Neural cell (in vitro differentiated cells): ENCODE data around the gene KCNK18. TPM values are rescaled to one million over a fixed set of nuclear protein-coding genes. Genes with fewer than 3 reads are reported as not detected.

Experiments
- H2AFZ ChIP-seq: fragments of 200-600, 300-800 bp; sonication (generic), shearing (Covaris generic); 2 replicates; pipeline ENCODE4 v1.6.0; 2014; ENCODE audit warnings: low read depth, mild to moderate bottlenecking, antibody characterized with exemption, low read length, moderate library complexity
- H3F3A ChIP-seq: fragments of 200-600 bp; shearing (Covaris generic); 2 replicates; pipeline ENCODE4 v1.6.1; 2016; ENCODE audit warnings: mild to moderate bottlenecking, moderate library complexity, mixed read lengths, antibody characterized with exemption, low read length; ENCODE audit not compliant: insufficient read depth, poor library complexity, severe bottlenecking
- H3K27ac ChIP-seq: fragments of 200-600, 300-800 bp; sonication (generic), shearing (Covaris generic); 2 replicates; pipeline ENCODE4 v1.5.1; 2014; ENCODE audit warnings: mild to moderate bottlenecking, low read length, moderate library complexity
- H3K27me3 ChIP-seq: fragments of 300-800, 200-600 bp; sonication (generic), shearing (Covaris generic); 2 replicates; pipeline ENCODE4 v1.6.0; 2014; ENCODE audit warnings: mild to moderate bottlenecking, low read depth, low read length, moderate library complexity; ENCODE audit not compliant: insufficient read depth
- H3K36me3 ChIP-seq: fragments of 300-800, 200-600 bp; sonication (generic), shearing (Covaris generic); 2 replicates; pipeline ENCODE4 v1.5.1; 2014; ENCODE audit warnings: mild to moderate bottlenecking, antibody characterized with exemption, low read length, moderate library complexity; ENCODE audit not compliant: insufficient read depth
- H3K4me2 ChIP-seq: fragments of 300-800, 200-600 bp; sonication (generic), shearing (Covaris generic); 2 replicates; pipeline ENCODE4 v1.6.0; 2014; ENCODE audit warnings: mild to moderate bottlenecking, low read length
- H3K4me3 ChIP-seq: fragments of 300-800, 200-600 bp; sonication (generic), shearing (Covaris generic); 2 replicates; pipeline ENCODE4 v1.5.1; 2014; ENCODE audit warnings: mild to moderate bottlenecking, low read length, moderate library complexity
- H3K79me2 ChIP-seq: fragments of 200-600 bp; shearing (Covaris generic); replicated peaks from 2 replicates; pipeline ENCODE4 v1.6.0; 2014; ENCODE audit warnings: mild to moderate bottlenecking, low read length, moderate library complexity; ENCODE audit not compliant: insufficient read depth
- H3K9ac ChIP-seq: fragments of 300-800, 200-600 bp; sonication (generic), shearing (Covaris generic); 2 replicates; pipeline ENCODE4 v1.6.1; 2016; ENCODE audit warnings: mild to moderate bottlenecking, low read length, mixed read lengths
- H3K9me2 ChIP-seq: fragments of 200-600 bp; shearing (Covaris generic); 2 replicates; pipeline ENCODE4 v1.6.1; 2016; ENCODE audit warnings: mild to moderate bottlenecking, low read length, mixed read lengths; ENCODE audit not compliant: insufficient read depth
- H3K9me3 ChIP-seq: fragments of 200-600, 300-800 bp; sonication (generic), shearing (Covaris generic); 2 replicates; pipeline ENCODE4 v1.6.1; 2016; ENCODE audit warnings: mild to moderate bottlenecking, mixed run types, low read length, moderate library complexity, mixed read lengths
- H4K20me1 ChIP-seq: fragments of 200-600 bp; shearing (Covaris generic); 2 replicates; pipeline ENCODE4 v1.6.1; 2016; ENCODE audit warnings: mild to moderate bottlenecking, mixed run types; ENCODE audit not compliant: insufficient read depth
- CTCF ChIP-seq: fragments of 450-650 bp; IDR thresholded peaks from 2 replicates; pipeline ENCODE4 v1.5.1; 2014; ENCODE audit warnings: antibody characterized with exemption, mild to moderate bottlenecking, moderate library complexity; ENCODE audit not compliant: poor library complexity, severe bottlenecking
- EP300 ChIP-seq: fragments of 450-650 bp; conservative IDR thresholded peaks from 2 replicates; pipeline ENCODE4 v1.6.1; 2014; ENCODE audit warnings: antibody characterized with exemption, mild to moderate bottlenecking, moderate library complexity; ENCODE audit not compliant: poor library complexity, severe bottlenecking
- EZH2 ChIP-seq: fragments of 200-600, 300-800 bp; shearing (Covaris generic), sonication (generic); IDR thresholded peaks from 2 replicates; pipeline ENCODE4 v1.6.1; 2014; ENCODE audit warnings: antibody characterized with exemption, low read length, borderline replicate concordance, mild to moderate bottlenecking; ENCODE audit not compliant: insufficient read depth, poor library complexity, severe bottlenecking
- MXI1 ChIP-seq: fragments of 450-650 bp; conservative IDR thresholded peaks from 2 replicates; pipeline ENCODE4 v1.6.1; 2014; ENCODE audit warnings: antibody characterized with exemption, mild to moderate bottlenecking; ENCODE audit not compliant: poor library complexity, severe bottlenecking
- POLR2AphosphoS5 ChIP-seq: IDR thresholded peaks from 2 replicates; pipeline ENCODE4 v1.6.1; 2012
- RAD21 ChIP-seq: fragments of 450-650 bp; conservative IDR thresholded peaks from 2 replicates; pipeline ENCODE4 v1.6.1; 2014; ENCODE audit warnings: antibody characterized with exemption, mild to moderate bottlenecking, moderate library complexity
- REST ChIP-seq: IDR thresholded peaks from 2 replicates; pipeline ENCODE4 v1.6.1; 2012; ENCODE audit warnings: borderline replicate concordance
- SMC3 ChIP-seq: fragments of 450-650 bp; conservative IDR thresholded peaks from 2 replicates; pipeline ENCODE4 v1.6.1; 2014; ENCODE audit warnings: antibody characterized with exemption, mild to moderate bottlenecking, moderate library complexity; ENCODE audit not compliant: poor library complexity
- TAF1 ChIP-seq: IDR thresholded peaks from 2 replicates; pipeline ENCODE4 v1.6.1; 2012; ENCODE audit warnings: low read depth
- polyA minus RNA-seq: library from RNA; depleted of rRNA, polyadenylated mRNA; stranded (reverse); fragments of >200 nt; gene quantifications from 2 replicates; pipeline ENCODE4 v1.2.3, GENCODE V29; 2014
- polyA plus RNA-seq: library from polyadenylated mRNA; depleted of rRNA; stranded (reverse); fragments of >200 nt; gene quantifications from 2 replicates; pipeline ENCODE4 v1.2.3, GENCODE V29; 2014

Gene KCNK18
- not detected in 2 replicates for polyA plus RNA-seq
- polyA minus RNA-seq, result not detected in 2 replicates

GRCh38 chr10:117197189-117197588 is at the start of gene KCNK18:
Gene KCNK18, plus strand, starts transcription at chr10:117197489. Its CDS starts 0 bp downstream, at chr10:117197489.
- H3K4me2 ChIP-seq, result no peak within 1 kb of the TSS
- no peak within 1 kb of the TSS for H3K27ac ChIP-seq
- H3F3A ChIP-seq, result no peaks in the 10 kb centered on the region
- no peaks in the 10 kb centered on the region for H3K79me2 ChIP-seq
- no peak within 1 kb of the TSS for H3K9ac ChIP-seq
- no peaks in the 10 kb centered on the region for H3K9me3 ChIP-seq
- H3K9me2 ChIP-seq, result no peaks in the 10 kb centered on the region
- TF ChIP-seq POLR2AphosphoS5 (no peak), EZH2 (no peak), REST (no peak), CTCF (no peak), TAF1 (no peak), MXI1 (no peak), SMC3 (no peak), EP300 (no peak), RAD21 (no peak)
- H4K20me1 ChIP-seq, result no peaks in the 10 kb centered on the region
- H3K4me3 ChIP-seq, result no peak within 1 kb of the TSS
- no peaks in the 10 kb centered on the region for H3K36me3 ChIP-seq
- no peaks in the 10 kb centered on the region for H3K27me3 ChIP-seq
- no peak within 1 kb of the TSS for H2AFZ ChIP-seq

- H3K27me3 ChIP-seq, result no peaks in the 10 kb centered on the region
- H3K79me2 ChIP-seq, result no peaks in the 10 kb centered on the region
These were observed 49.0 kb upstream of the KCNK18 start for GRCh38 chr10:117148284-117148683.

More at GRCh38 chr10:117148284-117148683, 49.0 kb upstream of the KCNK18 start:
- TF ChIP-seq REST, result no peak
- TF ChIP-seq TAF1, result no peak
- no peak for TF ChIP-seq CTCF
- no peak for TF ChIP-seq SMC3
- TF ChIP-seq EP300, result no peak
- no peak for TF ChIP-seq RAD21
- TF ChIP-seq EZH2, result no peak
- TF ChIP-seq POLR2AphosphoS5, result no peak
- TF ChIP-seq MXI1, result no peak
- H3K36me3 ChIP-seq, result no peaks in the 10 kb centered on the region
- no peak overlapping the region for H2AFZ ChIP-seq
- no peaks in the 10 kb centered on the region for H4K20me1 ChIP-seq
- H3F3A ChIP-seq, result no peaks in the 10 kb centered on the region
- no peaks in the 10 kb centered on the region for H3K9me2 ChIP-seq
- H3K27ac ChIP-seq, result no peak overlapping the region
- H3K4me2 ChIP-seq, result no peak overlapping the region
- peaks cover 5% of the 10 kb centered on the region for H3K9me3 ChIP-seq
- no peak overlapping the region for H3K4me3 ChIP-seq
- no peak overlapping the region for H3K9ac ChIP-seq
